NCI-H748 (cell line): ENCODE data around the gene ALDOB.
"Not testable (repeated sequence)": the region's sequence is repeated elsewhere in the genome, so short reads cannot be mapped to it uniquely, and the experiment has no call there.

Source experiments
- DNase-seq: peaks from one replicate; lab custom pipeline; 2025; ENCODE audit not compliant: unreplicated experiment; lab: John Stamatoyannopoulos, UW

ALDOB gene

DNA sequence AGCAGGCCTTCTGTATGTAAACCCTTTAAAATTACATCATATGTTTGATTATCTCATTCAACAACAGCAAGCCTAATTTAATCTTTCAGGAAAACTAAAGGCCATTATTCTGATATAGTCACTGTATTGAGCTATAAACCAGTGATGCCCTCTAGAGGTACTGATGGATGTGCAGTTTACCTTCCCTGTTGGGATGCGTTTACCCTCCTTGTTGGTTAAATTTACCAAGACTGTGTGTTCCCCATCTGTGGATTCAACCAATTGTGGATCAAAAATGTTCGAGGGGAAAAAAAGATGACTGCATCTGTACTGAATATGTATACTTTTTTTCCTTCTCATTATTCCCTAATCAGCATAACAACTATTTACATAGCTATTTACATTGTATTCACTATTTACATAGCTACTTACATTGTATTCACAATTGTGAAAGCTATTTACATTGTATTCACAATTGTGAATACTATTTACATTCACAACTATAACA is 47.0 kb downstream of the ALDOB start:
- peak; percentile 70 for DNase-seq

- peak; percentile 85 for DNase-seq
These were observed 47.6 kb downstream of the ALDOB start for GRCh38 chr9:101387871-101388506.

DNA sequence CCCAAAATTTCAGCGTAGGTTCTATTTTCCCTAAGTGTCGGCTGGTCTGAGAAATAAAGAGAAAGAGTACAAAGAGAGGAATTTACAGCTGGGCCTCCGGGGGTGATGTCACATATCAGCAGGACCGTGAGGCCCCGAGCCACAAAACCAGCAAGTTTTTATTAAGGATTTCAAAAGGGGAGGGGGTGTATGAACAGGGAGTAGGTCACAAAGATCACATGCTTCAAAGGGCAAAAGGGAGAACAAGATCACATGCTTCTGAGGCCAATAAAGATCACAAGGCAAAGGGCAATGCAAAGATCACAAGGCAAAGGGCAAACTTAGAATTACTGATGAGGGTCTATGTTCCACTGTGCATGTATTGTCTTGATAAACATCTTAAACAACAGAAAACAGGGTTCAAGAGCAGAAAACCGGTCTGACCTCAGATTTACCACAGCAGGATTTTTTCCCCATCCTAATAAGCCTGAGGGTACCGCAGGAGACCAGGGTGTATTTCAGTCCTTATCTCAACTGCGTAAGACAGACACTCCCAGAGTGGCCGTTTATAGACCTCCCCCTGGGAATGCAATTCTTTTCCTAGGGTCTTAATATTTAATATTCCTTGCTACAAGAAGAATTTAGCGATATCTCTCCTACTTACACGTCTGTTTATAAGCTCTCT is 50.6 kb downstream of the ALDOB start, which contains the start of gene BAAT:
Gene BAAT, minus strand, starts transcription at position 134 of the 664 bp plus-strand sequence. CDS start 13,602 bp downstream, outside the sequence.
- not testable (repeated sequence) for DNase-seq

- DNase-seq: no peak
These were observed 52.2 kb downstream of the ALDOB start for GRCh38 chr9:101383361-101383760.

DNA sequence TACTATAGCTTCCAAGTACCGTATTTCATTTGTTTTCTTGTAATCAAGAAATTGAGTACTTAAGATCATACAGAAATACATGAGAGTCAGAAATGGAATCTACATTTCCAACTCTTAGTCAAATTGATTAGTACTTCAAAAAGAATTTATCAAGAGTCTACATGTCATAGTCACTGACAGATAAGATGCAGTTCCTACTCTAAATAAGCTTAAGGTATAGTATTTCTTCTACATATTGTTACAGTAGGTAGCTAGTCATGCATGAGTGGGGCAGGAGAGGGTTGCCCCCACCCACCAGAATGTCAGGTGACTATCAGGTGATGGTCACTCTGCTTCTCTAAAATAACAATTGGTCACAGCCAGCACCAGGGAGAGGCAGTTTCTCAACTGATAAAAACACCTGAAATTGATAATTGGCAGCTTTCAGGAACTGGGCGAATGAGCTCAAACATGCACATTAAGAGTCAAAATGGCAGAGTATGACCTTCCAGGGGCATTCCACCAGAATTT is 53.7 kb downstream of the ALDOB start:
- DNase-seq: no peak

DNA sequence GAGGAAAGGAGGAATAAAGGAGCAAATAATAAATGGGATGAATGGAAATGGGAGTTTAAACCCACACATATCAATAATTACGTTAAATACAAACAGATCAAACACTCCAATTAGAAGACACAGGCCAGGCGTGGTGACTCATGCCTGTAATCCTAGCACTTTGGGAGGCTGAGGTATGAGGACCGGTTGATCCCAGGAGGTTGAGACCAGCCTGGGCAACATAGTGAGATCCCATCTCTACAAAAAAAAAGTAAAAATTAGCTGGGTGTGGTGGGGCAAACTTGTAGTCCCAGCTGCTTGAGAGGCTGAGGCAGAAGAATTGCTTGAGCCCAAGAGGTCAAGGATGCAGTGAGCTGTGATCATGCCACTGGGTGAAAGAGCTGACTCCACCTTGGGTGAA is 54.5 kb downstream of the ALDOB start:
- DNase-seq: no peak

DNA sequence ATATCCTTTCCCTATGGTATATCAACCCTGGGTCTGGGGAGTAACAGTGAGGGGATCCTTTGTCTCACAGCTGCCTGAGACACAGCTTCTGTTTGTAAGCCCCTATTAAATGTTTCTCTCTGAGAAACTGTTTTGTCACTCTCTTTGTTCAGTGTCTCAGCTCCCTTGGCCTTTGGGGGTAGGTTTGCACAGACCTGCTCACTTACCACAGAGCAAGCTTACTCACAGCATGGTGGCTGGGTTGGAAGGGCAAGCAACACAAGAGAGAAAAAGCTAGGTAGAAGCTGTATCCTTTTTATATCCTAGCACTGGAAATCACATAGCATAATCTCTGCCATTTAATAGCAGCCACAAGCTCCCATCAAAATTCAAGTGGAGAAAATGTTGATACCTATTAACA is 55.3 kb downstream of the ALDOB start:
- no peak for DNase-seq

GRCh38 chr9:101376111-101376848 is 59.3 kb downstream of the ALDOB start:
- no peak for DNase-seq

GRCh38 chr9:101375546-101375945 is 60.0 kb downstream of the ALDOB start:
- DNase-seq: no peak

- no peak for DNase-seq
These were observed 63.1 kb downstream of the ALDOB start for GRCh38 chr9:101372327-101373118.

DNA sequence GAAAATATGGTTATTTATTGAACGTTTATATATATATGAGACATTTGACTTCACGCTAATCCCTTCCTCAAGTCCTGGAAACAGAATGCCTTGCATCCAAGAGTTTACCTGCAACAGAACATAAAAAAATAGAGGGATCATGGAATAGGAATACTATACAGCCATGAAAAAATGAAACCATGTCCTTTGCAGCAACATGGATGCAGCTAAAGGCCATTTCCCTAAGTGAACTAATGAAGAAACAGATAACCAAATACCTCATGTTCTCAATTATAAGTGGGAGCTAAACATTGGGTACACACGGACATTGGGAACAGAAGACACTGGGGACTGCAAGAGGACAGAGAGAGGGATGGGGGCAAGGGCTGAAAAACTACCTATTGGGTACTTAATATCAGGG is 63.8 kb downstream of the ALDOB start:
- no peak for DNase-seq
